ENCODE measurements around the gene PRSS2. TPM values are rescaled to one million over a fixed set of nuclear protein-coding genes. Genes with fewer than 3 reads are reported as not detected.
"Not testable (repeated sequence)": the region's sequence is repeated elsewhere in the genome, so short reads cannot be mapped to it uniquely, and the experiment has no call there.

The PRSS2 gene
- polyA plus RNA-seq, 3 donors = not detected

DNA sequence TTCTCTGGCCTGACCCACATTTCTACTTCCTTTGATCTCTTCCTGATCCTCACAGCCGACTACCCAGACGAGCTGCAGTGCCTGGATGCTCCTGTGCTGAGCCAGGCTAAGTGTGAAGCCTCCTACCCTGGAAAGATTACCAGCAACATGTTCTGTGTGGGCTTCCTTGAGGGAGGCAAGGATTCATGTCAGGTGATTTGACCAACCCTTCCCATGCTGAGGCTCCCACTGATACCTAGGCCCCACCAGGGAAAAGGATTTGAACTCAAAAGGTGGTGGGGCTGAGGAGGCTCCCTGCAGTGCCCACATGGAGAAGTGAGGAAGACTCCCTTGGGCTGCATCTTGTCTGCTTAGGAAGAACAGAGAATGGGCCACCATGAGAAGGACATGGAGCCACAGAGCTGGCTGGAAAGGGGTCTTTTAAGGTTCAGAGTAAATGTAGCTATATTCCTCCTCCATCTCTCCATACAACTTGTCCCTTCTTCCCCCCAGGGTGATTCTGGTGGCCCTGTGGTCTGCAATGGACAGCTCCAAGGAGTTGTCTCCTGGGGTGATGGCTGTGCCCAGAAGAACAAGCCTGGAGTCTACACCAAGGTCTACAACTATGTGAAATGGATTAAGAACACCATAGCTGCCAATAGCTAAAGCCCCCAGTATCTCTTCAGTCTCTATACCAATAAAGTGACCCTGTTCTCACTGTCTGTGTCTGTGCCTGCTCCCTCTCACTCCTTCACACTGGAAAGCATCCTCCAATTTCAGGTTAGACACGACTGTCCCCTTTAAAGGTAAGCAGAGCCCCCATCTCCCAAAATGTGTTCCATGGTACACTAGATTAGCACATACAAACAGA, 18.2 kb upstream of the PRSS2 start:
- Histone ChIP-seq H3K27ac (ENCODE audit: low read depth in 1 of 2, low read length in 2 of 2) (no peak overlapping the region), H3K79me2 (ENCODE audit: insufficient read depth, low read length) (no peaks in the 10 kb centered on the region), H3K27me3 (ENCODE audit: control insufficient read depth in 2 of 2, insufficient read depth in 2 of 2, low read length in 2 of 2) (no peaks in the 10 kb centered on the region), H2AFZ (ENCODE audit: insufficient read depth, low read depth, low read length, poor library complexity, severe bottlenecking) (no peak overlapping the region), H3K9ac (ENCODE audit: insufficient read depth, low read length, poor library complexity, severe bottlenecking) (no peak overlapping the region), H3K9me3 (replicated peaks in 1 of 2; ENCODE audit: control insufficient read depth in 1 of 2, insufficient read depth in 1 of 2, low read length in 2 of 2) (no peaks in the 10 kb centered on the region), H3K4me1 (ENCODE audit: control insufficient read depth in 1 of 2, insufficient read depth in 2 of 2, low read length in 2 of 2) (no peaks in the 10 kb centered on the region), H3K4me3 (replicated peaks in 1 of 3; ENCODE audit: low read depth in 2 of 3, low read length in 3 of 3) (no peak overlapping the region), H3K36me3 (replicated peaks in 1 of 2; ENCODE audit: control insufficient read depth in 1 of 2, insufficient read depth in 2 of 2, low read length in 2 of 2) (no peaks in the 10 kb centered on the region), H4K20me1 (ENCODE audit: insufficient read depth, low read length) (no peaks in the 10 kb centered on the region), H3K4me2 (replicated peaks; ENCODE audit: extremely low read depth, low read length, poor library complexity, severe bottlenecking) (no peak overlapping the region)
- Mint-ChIP-seq H3K4me1 (no peaks in the 10 kb centered on the region), H3K27ac (peak overlapping the region in 1 of 7 donors; percentile 20), H3K27me3 (ENCODE audit: low read depth in 3 of 3) (peaks cover 0 to 3% (median 3%) of the 10 kb centered on the region in 3 donors), H3K36me3 (no peaks in the 10 kb centered on the region), H3K4me3 (no peak overlapping the region), H3K9me3 (peaks cover 0 to 2% (median 0%) of the 10 kb centered on the region in 7 donors)
- TF ChIP-seq CTCF (IDR thresholded peaks at IDR 0.05) = no peak
- no peak for DNase-seq
- intact Hi-C loops (cut with micrococcal nuclease) = no loop called here
- WGBS (ENCODE audit: insufficient coverage) = 14% methylated on average over 1 of the region's 3 CpGs

DNA sequence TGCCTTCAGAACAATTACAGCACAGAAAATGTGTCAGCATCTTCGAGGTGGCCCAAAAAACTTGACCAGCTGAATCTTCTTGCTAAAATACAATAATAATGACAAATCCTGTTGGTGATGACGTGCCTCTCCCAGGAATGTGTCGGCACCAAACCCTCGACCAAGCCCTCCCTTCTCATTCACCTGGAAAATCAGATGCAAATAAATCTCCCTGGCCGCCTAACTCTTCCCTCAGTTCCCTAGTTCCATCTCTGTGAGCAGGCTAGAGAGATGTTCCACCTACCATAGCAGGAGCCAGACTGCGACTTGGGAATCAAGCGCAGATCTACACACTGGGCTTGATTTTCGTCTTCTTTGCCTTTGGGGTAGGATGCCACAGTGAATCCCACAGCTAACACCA, 17.4 kb upstream of the PRSS2 start:
- H3K4me1 ChIP-seq (ENCODE audit: control insufficient read depth in 1 of 2, insufficient read depth in 2 of 2, low read length in 2 of 2) = no peaks in the 10 kb centered on the region
- WGBS (ENCODE audit: insufficient coverage) = 80% methylated on average over 6 of the region's 8 CpGs
- Mint-ChIP-seq H3K4me3 (no peak overlapping the region), H3K27me3 (ENCODE audit: low read depth in 3 of 3) (peaks cover 0 to 3% (median 3%) of the 10 kb centered on the region in 3 donors), H3K27ac (peak overlapping the region in 1 of 7 donors; percentile 4), H3K36me3 (no peaks in the 10 kb centered on the region), H3K9me3 (peaks cover 0 to 2% (median 0%) of the 10 kb centered on the region in 7 donors), H3K4me1 (no peaks in the 10 kb centered on the region)
- H3K79me2 ChIP-seq (ENCODE audit: insufficient read depth, low read length) = no peaks in the 10 kb centered on the region
- no peak for TF ChIP-seq CTCF (IDR thresholded peaks at IDR 0.05)
- intact Hi-C loops (cut with micrococcal nuclease) = no loop called here
- H3K36me3 ChIP-seq (replicated peaks in 1 of 2; ENCODE audit: control insufficient read depth in 1 of 2, insufficient read depth in 2 of 2, low read length in 2 of 2) = no peaks in the 10 kb centered on the region
- H3K27ac ChIP-seq (ENCODE audit: low read depth in 1 of 2, low read length in 2 of 2) = no peak overlapping the region
- H2AFZ ChIP-seq (ENCODE audit: insufficient read depth, low read depth, low read length, poor library complexity, severe bottlenecking) = no peak overlapping the region
- H3K4me3 ChIP-seq (replicated peaks in 1 of 3; ENCODE audit: low read depth in 2 of 3, low read length in 3 of 3) = no peak overlapping the region
- no peak for DNase-seq
- no peaks in the 10 kb centered on the region for H3K27me3 ChIP-seq (ENCODE audit: control insufficient read depth in 2 of 2, insufficient read depth in 2 of 2, low read length in 2 of 2)
- no peaks in the 10 kb centered on the region for H4K20me1 ChIP-seq (ENCODE audit: insufficient read depth, low read length)
- no peak overlapping the region for H3K4me2 ChIP-seq (replicated peaks; ENCODE audit: extremely low read depth, low read length, poor library complexity, severe bottlenecking)
- H3K9ac ChIP-seq (ENCODE audit: insufficient read depth, low read length, poor library complexity, severe bottlenecking) = no peak overlapping the region
- H3K9me3 ChIP-seq (replicated peaks in 1 of 2; ENCODE audit: control insufficient read depth in 1 of 2, insufficient read depth in 1 of 2, low read length in 2 of 2) = no peaks in the 10 kb centered on the region

GRCh38 chr7:142753925-142754491, 16.8 kb upstream of the PRSS2 start:
- H3K27me3 Mint-ChIP-seq (ENCODE audit: low read depth in 3 of 3); H3K4me2 ChIP-seq (replicated peaks; ENCODE audit: extremely low read depth, low read length, poor library complexity, severe bottlenecking); H4K20me1 ChIP-seq (ENCODE audit: insufficient read depth, low read length); H2AFZ ChIP-seq (ENCODE audit: insufficient read depth, low read depth, low read length, poor library complexity, severe bottlenecking); DNase-seq; H3K79me2 ChIP-seq (ENCODE audit: insufficient read depth, low read length); H3K9me3 ChIP-seq (replicated peaks in 1 of 2; ENCODE audit: control insufficient read depth in 1 of 2, insufficient read depth in 1 of 2, low read length in 2 of 2); H3K4me1 ChIP-seq (ENCODE audit: control insufficient read depth in 1 of 2, insufficient read depth in 2 of 2, low read length in 2 of 2); H3K9ac ChIP-seq (ENCODE audit: insufficient read depth, low read length, poor library complexity, severe bottlenecking); H3K4me3 Mint-ChIP-seq; H3K36me3 Mint-ChIP-seq; intact Hi-C loops (cut with micrococcal nuclease); H3K4me3 ChIP-seq (replicated peaks in 1 of 3; ENCODE audit: low read depth in 2 of 3, low read length in 3 of 3); H3K27ac ChIP-seq (ENCODE audit: low read depth in 1 of 2, low read length in 2 of 2); H3K27me3 ChIP-seq (ENCODE audit: control insufficient read depth in 2 of 2, insufficient read depth in 2 of 2, low read length in 2 of 2); H3K36me3 ChIP-seq (replicated peaks in 1 of 2; ENCODE audit: control insufficient read depth in 1 of 2, insufficient read depth in 2 of 2, low read length in 2 of 2); H3K27ac Mint-ChIP-seq; H3K4me1 Mint-ChIP-seq; H3K9me3 Mint-ChIP-seq: not testable (repeated sequence)
- 90% methylated on average over 3 of the region's 5 CpGs for WGBS (ENCODE audit: insufficient coverage)
